ENCODE data around the gene LAMTOR5. TPM values are rescaled to one million over a fixed set of nuclear protein-coding genes. Genes with fewer than 3 reads are reported as not detected.

Gene LAMTOR5
- total RNA-seq, 1 experiment from 2014 or later: 141 TPM

Other genes with a start within 250 kb of the LAMTOR5 start
- gene KCNC4, start 197.4 kb downstream of the LAMTOR5 start, total RNA-seq (2014; rRNA removed; shearing (Covaris generic)): 0.61 and 0.99 TPM in 2 replicates
- gene RBM15, start 68.3 kb downstream of the LAMTOR5 start, total RNA-seq (2014; rRNA removed; shearing (Covaris generic)): 56.5 and 66.1 TPM in 2 replicates
- gene SLC16A4, start 16.7 kb downstream of the LAMTOR5 start, total RNA-seq (2014; rRNA removed; shearing (Covaris generic)): 4.7 and 4.9 TPM in 2 replicates
- not detected in 2 replicates for gene PROK1, start 43.5 kb upstream of the LAMTOR5 start, total RNA-seq (2014; rRNA removed; shearing (Covaris generic))
- gene KCNA10, start 111.5 kb upstream of the LAMTOR5 start, total RNA-seq (2014; rRNA removed; shearing (Covaris generic)): not detected in 2 replicates
- gene KCNA2, start 198.7 kb upstream of the LAMTOR5 start, total RNA-seq (2014; rRNA removed; shearing (Covaris generic)): not detected in 2 replicates